ENCODE data around the gene CALML4. TPM values are rescaled to one million over a fixed set of nuclear protein-coding genes. Genes with fewer than 3 reads are reported as not detected.

Gene CALML4
- total and polyA plus RNA-seq, 2 experiments from 2014 or later, result 13.4 to 16.2 TPM

GRCh38 chr15:68143129-68143528 lies 62.0 kb downstream of the CALML4 start:
- Mint-ChIP-seq H3K27me3 (ENCODE audit: insufficient read depth, low read depth, poor library complexity) (no peaks in the 10 kb centered on the region), H3K4me3 (no peak overlapping the region), H3K27ac (no peak overlapping the region), H3K36me3 (ENCODE audit: low read depth) (peaks cover 9% of the 10 kb centered on the region; the same call in 1 of the 3 replicates), H3K4me1 (peaks cover 8% of the 10 kb centered on the region; the same call in 2 of the 3 replicates), H3K9me3 (no peaks in the 10 kb centered on the region)
- H3K27me3 ChIP-seq (ENCODE audit: insufficient read depth), result no peaks in the 10 kb centered on the region
- H2AFZ ChIP-seq, result no peak overlapping the region
- no peak for ATAC-seq
- 0 out of 2 replicates have a peak, but pooled peaks cover 3% of the 10 kb centered on the region for H4K20me1 ChIP-seq (replicated peaks; ENCODE audit: insufficient read depth)
- H3F3A ChIP-seq (replicated peaks; ENCODE audit: low read depth), result no peaks in the 10 kb centered on the region
- no peaks in the 10 kb centered on the region for H3K9me2 ChIP-seq (ENCODE audit: insufficient read depth)
- H3K36me3 ChIP-seq (ENCODE audit: insufficient read depth), result no peaks in the 10 kb centered on the region; the same call in 1 of the 2 replicates
- H3K79me2 ChIP-seq (replicated peaks; ENCODE audit: insufficient read depth), result no peaks in the 10 kb centered on the region
- no peak overlapping the region for H3K4me2 ChIP-seq
- DNase-seq (ENCODE audit: low spot score), result no peak
- no peak overlapping the region for H3K4me3 ChIP-seq
- H3K27ac ChIP-seq (ENCODE audit: low read depth), result no peak overlapping the region
- no peak for TF ChIP-seq CTCF (conservative IDR thresholded peaks at IDR 0.05; ENCODE audit: low read depth in 2 of 2)
- TF ChIP-seq ZNF462 (CRISPR knock-in tag; IDR thresholded peaks at IDR 0.05), result no peak
- TF ChIP-seq REST (IDR thresholded peaks at IDR 0.05; ENCODE audit: unreplicated experiment), result no peak
- TF ChIP-seq CREB1 (CRISPR knock-in tag; IDR thresholded peaks at IDR 0.05; ENCODE audit: low read depth), result no peak
- no peak for TF ChIP-seq EZH2phosphoT487 (IDR thresholded peaks at IDR 0.05; ENCODE audit: unreplicated experiment)
- no peak for TF ChIP-seq ETS1 (IDR thresholded peaks at IDR 0.05)
- H3K4me1 ChIP-seq (ENCODE audit: insufficient read depth), result no peaks in the 10 kb centered on the region
